M059J (cell line): Measurements from ENCODE around the gene AIFM3. TPM values are rescaled to one million over a fixed set of nuclear protein-coding genes. Genes with fewer than 3 reads are reported as not detected.

Source experiments
- DNase-seq: peaks from one replicate; pipeline ENCODE4 v3.0.0-alpha.2; 2012; ENCODE audit warnings: low read depth
- total RNA-seq: library from RNA; depleted of rRNA; stranded (reverse); fragments of >200 nt; shearing (Covaris generic); gene quantifications from 2 replicates; pipeline ENCODE4 v1.2.3, GENCODE V29; 2014

Gene AIFM3
- total RNA-seq, 1 experiment from 2014 or later: 0.47 TPM

DNA sequence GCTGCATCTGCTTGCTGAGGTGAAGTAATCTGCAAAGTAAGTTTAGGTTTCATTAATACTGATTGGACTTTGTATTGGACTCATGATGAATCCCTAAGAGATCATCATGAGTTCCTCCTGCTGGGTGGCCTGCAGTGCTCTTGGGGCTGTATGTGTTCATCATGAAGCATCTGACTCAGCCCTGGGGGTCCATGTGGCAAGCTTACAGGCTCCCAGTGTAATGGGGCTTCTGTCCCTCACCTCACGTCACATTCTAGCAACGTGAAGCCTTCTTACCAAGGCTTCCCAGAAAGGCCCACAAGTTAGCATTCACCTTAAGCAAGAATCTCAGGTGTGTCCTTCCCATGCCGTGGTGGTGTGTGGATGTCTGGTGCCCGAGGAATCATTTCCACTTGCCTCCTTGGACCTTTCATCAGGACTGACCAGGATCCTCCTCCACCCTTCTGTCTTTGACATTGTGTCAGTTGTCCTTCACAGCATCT lies 26.1 kb upstream of the AIFM3 start:
- no peak for DNase-seq

DNA sequence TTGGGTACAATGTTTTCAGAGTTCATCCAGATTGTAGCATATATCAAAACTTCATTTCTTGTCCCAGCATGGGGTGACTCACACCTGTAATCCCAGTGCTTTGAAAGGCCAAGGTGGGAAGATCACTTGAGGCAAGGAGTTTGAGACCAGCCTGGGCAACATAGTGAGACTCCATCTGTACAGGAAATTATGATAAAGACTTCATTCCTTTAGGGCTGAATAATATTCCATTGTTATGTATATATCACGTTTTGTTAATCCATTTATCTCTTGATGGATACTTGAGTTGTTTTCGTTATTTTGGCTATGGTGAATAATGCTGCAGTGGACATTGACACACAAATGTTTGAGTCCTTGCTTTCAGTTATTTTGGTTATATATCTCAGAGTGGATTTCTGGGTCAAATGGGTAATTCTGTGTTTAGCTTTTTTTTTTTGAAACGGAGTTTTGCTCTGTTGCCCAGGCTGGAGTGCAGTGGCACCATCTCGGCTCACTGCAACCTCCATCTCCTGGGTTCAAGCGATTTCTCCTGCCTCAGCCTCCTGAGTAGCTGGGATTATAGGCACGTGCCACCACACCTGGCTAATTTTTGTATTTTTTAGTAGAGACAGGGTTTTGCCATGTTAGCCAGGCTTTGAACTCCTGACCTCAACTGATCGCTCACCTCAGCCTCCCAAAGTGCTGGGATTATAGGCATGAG lies 24.7 kb upstream of the AIFM3 start:
- DNase-seq: peak; percentile 31

DNA sequence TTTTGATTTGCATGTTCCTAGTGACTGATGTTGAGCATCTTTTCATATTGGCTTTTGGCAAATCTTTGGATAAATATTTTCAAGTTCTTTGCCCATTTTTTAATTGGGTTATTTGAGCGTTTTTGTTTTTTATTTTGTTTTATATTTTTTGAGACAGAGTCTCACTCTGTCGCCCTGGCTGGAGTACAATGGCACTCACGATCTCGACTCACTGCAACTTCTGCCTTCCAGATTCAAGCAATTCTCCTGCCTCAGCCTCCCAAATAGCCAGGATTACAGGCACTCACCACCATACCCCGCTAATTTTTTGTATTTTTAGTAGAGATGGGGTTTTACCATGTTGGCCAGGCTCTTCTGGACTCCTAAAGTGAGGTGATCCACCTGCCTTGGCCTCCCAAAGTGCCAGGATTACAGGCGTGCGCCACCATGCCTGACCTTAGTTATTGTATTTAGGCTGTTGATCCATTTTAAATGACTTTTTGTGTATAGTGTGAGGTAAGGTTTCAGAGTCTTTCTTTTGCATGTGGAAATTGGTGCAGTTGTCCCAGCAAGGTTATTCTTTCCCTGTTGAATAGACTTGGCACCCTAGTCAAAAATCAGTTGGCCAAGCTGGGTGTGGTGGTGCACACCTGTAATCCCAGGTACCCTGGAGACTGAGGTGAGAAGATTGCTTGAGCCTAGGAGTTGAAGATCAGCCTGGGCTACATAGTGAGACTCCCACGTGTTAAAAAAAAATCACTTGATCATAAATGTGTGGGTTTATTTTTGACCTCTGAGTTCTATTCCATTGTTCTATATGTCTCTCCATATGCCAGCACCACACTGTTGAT lies 23.7 kb upstream of the AIFM3 start:
- no peak for DNase-seq

DNA sequence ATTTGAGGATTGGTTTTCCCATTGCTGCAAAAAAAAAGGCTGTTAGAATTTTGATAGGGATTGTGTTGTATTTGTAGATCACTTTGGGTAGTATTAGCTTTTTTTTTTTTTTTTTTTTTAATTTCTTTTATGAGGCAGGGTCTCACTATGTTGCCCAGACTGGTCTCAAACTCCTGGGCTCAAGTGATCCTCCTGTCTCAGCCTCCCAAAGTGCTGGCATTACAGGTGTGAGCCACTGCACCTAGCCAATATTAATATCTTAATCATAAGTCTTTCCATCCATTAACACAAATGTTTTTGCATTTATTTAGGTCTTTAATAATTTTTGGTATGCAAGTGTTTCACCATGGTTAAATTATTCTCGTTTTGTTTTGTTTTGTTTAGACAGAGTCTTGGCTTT lies 23.0 kb upstream of the AIFM3 start:
- DNase-seq: no peak

DNA sequence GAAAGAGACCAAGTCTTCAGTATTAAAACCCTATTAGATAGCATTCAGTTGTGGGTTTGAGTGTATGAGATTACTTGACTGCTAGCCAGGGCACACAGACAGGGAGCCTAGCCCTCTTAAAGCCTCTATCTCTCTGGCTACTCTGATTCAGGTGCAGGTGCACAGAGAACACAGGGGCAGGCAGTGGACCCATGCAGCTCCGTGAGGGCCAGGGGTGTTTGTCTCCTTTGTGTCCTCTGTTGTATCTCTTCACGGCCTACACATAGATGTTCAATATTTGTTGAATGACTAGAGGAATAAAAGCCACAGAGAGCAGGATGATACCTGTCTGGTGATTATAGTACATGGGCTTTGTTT lies 21.5 kb upstream of the AIFM3 start:
- DNase-seq: no peak

DNA sequence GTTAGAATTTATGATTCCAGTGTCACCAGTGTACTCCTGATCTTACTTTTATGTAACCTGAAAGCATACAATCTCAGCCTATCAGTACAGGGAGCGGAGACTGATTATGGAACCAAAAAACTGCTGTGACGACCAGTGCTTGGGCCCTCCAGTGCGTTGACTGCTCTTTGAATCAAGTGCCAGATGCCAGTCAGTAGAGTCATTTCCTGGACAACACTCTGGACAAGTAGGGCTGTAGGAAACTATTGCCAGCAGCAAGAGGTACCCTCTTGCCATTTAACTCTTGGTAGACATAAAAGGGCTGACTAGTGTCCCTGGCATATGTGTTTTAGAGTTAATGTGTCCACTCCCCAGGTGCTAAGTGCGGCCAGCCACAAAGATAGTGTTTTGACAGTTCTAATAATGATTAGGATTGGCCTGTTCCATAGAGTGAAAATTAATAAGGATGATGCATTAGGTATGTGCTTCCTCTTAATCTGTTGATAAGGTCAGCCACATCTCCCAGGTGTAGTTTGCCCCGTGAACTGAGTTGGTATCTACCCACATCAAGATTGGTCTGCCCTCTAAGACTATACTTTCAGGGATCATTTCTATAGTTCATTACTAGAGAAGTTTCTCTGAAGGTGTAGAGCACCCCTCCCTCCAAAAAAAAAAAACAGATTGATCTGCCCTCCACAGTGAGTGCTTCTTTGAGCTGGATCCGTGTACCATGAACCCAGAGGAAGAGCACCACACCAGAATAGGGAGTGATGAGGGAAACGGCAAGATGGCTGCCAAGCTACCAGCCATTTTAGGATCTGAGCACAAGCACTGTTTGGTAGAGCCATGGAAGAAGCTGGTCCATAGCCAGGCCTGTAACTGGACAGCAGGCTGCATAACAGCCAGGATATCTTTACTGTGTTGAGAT lies 20.7 kb upstream of the AIFM3 start:
- peak; percentile 70 for DNase-seq

DNA sequence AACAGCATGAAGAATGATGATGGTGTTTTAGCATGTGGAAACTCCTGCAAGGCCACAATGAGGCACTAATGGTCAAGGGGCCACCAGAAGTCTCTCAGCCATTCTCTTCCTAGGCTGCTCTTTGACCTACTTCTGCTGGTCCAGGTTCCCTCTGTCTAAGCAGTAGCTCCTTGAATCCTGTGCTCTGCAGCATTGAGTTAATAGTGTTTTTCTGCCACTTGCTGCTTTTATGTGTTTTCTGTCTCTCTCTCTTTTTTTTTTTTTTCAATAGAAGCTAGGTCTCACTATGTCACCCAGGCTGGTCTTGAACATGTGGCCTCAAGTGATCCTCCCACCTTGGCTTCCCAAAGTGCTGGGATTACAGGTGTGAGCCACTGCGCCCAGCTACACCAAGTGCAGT lies 20.1 kb upstream of the AIFM3 start:
- no peak for DNase-seq

DNA sequence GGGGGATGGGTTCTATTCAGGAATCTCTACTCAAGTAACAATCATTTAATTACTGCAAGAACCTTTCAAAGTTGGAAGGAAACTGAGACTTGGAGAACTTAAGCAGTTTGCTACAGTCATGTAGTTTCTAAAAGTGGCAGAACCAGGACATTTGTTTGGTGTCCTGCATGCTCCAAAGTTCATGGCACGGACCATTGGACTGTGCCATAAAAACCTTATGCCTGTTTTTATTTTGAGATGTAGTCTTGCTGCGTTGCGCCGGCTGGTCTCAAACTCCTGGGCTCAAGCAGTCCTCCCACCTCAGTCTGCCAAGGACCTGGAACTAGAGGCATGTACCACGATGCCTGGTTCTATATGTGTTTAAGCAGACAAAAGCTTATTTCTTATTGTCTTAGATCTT lies 18.6 kb upstream of the AIFM3 start:
- no peak for DNase-seq

DNA sequence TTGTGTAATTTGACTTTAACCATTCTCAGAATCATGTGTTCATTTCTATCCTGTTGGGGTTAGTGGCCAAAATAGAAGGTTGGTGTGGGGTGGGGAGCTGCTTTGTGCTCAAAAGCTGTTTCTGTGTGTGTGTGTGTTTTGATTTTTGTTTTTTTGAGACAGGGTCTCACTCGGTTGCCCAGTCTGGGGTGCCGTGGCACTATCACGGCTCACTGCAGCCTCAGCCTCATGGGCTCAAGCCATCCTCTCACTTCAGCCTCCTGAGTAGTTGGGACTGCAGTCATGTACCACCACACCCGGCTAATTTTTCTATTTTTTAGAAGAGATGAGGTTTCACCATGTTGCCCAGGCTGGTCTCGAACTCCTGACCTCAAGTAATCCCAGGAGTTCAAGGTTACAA lies 18.1 kb upstream of the AIFM3 start:
- no peak for DNase-seq

DNA sequence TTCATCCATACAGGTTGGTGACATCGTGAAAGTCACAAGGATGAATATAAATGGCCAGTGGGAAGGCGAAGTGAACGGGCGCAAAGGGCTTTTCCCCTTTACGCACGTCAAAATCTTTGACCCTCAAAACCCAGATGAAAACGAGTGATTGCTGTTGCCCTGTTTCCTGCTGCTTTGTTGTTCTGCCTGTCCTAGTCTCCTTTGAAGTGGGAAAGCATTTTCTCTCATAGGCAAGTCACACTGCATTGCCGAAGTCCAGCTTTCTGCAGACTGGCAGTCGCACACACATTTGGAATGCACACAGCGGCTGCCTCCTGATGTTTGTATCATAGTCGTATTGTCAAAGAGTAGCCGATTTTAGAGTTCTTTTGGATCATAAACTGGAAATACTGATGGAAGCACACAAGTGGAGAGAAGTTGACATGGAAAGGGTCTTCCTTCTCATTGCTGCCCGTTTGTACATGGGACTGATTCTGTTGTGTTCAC lies 17.3 kb upstream of the AIFM3 start:
- DNase-seq: no peak

DNA sequence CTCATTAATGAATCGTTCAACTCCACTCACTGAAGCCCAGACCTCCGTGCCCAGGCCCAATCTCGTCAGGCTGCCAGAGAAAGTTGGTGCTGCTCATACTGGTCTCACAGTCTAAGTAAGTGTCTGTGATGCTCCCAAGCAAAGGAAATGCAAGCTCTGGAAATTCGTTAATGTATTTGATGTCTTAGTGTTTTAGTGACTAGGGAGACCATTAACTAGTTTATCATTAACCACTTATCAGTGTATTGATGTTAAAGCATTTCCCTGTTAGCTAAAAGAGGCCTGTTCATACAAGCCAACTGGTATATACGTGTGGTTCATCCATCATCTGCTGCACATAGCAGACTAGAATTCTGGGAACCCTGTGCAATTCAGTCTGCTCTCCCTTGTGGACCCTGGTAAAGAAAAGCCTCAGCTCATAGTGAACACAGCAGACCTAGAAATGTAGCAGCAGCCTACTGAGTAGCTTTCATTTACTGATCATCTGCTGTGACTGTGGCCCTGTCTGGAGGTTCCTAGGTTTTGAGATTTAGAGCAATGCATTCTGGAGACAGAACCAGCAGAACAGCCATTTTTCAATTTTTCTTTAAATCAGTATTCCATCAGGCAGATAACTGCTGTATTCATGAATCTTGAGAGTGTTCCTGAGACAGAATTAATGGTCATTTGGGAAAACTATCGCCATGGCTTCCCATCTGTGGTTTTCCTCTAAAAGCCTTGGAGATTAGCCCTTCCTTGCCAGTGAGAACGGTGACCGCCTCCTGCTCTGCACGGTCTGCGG lies 15.7 kb upstream of the AIFM3 start:
- no peak for DNase-seq

DNA sequence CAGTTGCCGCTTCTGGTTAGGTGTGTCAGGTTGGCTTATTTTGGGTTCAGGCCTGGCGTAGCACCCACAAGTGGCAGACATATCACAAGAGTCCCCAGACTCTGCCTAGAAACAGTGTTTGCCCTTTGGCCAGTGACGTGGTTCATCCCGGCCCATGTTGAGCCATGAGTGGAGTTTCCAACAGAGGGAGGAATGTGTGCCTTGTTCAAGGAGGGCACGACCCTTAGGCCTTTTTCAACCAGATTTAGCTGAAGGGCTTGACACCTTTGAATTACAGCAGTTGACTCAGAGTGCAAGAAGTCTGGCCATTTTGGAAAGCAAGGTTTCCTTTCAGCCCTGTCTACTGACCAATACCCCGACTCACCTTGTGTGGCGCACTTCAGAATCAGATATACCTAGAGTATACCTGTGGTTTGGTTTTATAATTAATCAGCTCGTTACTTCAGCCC lies 15.1 kb upstream of the AIFM3 start:
- DNase-seq: no peak

DNA sequence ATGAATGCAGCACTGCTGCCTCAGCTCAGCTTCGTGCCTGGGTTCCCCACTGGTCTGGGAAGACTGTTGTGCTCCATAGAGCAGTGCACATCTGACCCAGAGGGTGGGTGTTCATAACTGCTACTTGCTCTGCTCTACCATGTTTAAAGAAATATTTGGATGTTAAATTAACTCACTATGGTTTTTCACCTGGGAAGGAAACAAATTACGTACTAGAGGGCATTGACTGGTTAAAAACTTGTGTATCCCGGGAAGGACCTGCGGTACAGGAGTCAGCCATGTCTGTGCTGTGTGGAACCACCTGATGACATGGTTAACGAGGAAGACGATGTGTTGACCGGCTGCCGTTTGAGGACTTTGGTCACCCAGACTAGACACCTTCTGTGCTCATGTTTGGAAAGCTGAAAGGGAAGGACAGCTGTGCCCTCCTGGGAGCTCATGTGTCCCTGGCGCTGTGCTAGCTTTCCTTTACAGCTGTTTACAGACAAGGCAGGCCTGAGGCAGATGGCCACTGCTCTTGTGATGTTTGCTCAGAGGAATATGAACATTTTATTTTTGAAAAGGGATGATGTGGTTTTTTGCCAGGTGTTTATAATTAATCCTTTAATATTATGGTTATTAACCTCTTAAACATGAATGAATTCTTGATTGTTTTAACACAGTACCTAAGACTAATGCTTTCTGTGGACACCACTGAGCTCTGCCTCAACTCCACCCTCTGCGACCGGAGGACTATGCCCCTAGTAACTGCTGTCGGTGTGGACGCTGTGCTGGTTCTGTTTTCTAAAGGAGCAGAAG lies 14.3 kb upstream of the AIFM3 start:
- DNase-seq: no peak

DNA sequence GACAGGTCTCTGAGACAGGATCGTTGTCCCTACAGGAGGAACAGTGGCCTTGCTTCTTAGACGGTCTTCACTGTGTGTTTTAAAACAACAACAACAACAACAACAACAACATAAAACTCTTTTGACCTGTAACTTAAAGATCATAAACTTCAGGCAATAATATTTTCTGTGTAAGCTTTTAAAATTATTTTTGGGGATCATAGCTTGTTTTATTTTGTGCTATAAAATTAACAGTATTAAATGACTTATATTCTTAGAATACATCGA lies 13.8 kb upstream of the AIFM3 start:
- no peak for DNase-seq

DNA sequence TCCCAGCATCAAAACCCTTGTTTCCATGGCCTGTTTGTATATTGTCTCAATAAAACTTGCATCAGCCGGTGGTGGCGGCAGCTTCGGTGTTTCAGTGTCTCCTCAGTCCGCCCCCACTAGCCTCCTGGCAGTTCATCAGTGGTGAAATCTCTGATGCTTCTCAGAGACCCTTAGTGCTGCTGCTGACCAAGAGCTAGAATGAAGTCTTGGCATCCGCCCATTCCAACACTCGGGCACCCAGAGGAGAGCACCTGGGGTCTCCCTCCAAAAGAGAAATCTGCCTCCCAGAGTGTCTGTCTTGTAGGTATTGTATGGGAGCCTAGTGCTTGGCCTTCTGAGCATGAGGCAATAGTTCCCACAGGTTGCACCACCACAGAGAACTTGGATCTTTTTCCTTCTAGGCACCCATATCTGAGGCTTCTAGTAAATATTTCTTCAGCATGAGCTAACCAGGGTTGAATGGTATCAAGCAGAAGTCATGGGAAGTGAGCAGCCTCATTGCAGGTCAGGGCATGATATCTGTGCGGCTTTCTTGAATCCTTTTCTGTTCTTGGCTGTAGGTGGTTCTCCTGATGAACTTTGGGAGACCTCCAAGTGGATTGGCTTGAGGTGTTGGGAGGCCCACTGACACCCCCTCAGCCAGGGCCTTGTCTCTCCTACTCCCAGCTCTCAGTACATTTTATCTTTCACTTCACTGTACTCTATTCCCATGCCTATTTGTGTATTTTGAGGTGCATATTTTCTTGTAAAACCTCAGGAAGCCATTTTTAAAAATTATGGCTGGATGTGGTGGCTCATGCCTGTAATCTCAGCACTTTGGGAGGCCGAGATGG lies 13.2 kb upstream of the AIFM3 start:
- DNase-seq: no peak

DNA sequence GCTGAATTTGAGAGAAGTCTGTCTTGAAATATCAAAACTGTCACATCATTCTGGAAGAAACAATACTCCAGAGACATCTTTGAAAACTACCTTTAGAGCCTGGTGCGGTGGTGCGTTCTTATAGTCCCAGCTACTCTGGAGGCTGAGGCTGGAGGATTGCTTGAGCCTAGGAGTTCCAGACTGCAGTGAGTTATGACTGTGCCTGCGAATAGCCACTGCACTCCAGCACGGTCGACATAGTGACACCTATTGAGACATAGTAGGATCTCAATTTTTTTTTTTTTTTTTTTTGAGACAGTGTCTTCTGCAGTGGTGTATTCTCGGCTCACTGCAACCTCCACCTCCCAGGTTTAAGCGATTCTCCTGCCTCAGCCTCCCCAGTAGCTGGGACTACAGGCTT lies 11.5 kb upstream of the AIFM3 start:
- no peak for DNase-seq

DNA sequence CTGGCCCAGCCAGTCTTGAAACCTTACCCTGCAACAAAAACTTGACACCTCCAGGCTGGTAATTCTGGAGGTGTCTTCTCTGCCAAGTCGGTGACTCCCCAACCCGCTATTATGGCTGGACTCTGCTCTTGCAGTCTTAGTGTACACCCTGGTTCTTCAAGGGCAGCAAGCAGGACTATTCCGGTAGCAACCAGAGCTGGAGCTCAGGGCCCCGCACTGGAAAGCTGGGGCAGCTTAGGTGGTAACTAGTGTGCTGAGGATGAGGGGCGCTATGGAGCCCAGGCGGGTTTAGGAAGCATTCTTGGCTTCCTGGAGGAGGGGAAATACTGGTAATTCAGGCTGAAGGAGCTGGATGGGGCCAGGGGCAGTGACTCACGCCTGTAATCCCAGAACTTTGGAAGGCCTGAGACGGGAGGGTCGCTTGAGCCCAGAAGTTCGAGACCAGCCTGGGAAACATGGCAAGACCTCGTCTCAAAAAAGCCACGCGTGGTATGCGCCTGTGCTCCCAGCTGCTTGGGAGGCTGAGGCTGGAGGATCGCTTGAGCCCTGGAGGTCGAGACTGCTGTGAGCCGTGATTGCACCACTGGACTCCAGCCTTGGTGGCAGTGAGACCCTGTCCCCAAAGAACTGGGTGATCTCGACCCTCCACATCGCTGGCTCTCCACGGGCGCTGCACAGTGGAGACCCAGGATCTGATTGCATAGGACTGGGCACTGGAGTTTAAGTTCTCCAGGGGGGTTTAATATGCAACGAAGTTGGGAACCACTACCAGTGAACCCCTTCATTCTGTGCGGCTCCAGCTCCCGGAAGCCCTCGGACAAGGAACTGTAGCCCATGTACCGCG lies 10.6 kb upstream of the AIFM3 start:
- DNase-seq: peak; percentile 33

DNA sequence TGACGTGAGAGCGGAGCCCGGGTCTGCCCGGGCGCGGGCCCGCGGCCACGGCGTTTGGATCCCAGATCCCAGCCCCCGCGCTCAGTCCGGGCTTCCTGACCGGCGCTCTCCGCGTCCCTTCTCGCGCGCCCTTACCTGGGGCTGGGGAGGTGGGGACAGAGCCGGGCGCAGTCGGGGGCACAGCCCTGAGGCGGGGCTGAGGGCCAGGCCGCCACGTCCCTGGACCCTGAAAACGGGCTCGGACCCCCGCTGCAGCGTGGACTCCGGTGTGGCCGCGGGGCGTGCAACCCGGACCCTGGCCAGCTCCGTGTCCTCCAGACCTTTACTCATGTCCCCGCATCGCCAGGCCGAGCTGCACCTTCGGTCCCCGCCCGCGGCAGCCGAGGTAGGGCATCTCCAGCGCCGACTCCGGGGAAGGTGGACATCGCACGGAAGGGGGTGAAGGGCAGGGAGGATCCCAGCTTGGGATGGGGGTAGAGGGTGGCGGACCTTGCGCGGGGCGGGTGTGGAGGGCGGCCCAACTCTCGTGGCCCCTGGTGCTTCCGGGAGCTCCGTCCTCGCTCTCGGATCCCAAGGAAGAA lies 9.9 kb upstream of the AIFM3 start:
- no peak for DNase-seq
